Mesothelial cell of epicardium (in vitro differentiated cells): ENCODE results near the gene CDH23. TPM values are rescaled to one million over a fixed set of nuclear protein-coding genes. Genes with fewer than 3 reads are reported as not detected.

ENCODE experiments used
- DNase-seq, 2 experiments: peaks; one replicate each; pipeline ENCODE4 v3.0.0; 2021; ENCODE audit warnings: low spot score in 2 of 2; ENCODE audit not compliant: unreplicated experiment in 2 of 2
- H3K27ac Mint-ChIP-seq: 2 replicates; pipeline ENCODE4 v1.8.0; 2021; ENCODE audit warnings: mixed read lengths
- H3K27me3 Mint-ChIP-seq: 2 replicates; pipeline ENCODE4 v1.8.0; 2021; ENCODE audit warnings: low read depth, mixed read lengths
- H3K36me3 Mint-ChIP-seq: 2 replicates; pipeline ENCODE4 v1.8.0; 2021; ENCODE audit warnings: mixed read lengths
- H3K4me1 Mint-ChIP-seq: 2 replicates; pipeline ENCODE4 v1.8.0; 2021; ENCODE audit warnings: mixed read lengths
- H3K4me3 Mint-ChIP-seq: 2 replicates; pipeline ENCODE4 v1.8.0; 2021; ENCODE audit warnings: mild to moderate bottlenecking, moderate library complexity, mixed read lengths
- H3K9me3 Mint-ChIP-seq: 2 replicates; pipeline ENCODE4 v1.8.0; 2021; ENCODE audit warnings: mixed read lengths
- total RNA-seq: library from RNA; stranded (reverse); gene quantifications from 3 replicates; pipeline ENCODE4 v1.2.1, GENCODE V29; 2021
- TF ChIP-seq, protein P1 (sequence below): fragments of 200-600 bp; sonication (generic); IDR thresholded peaks from one replicate; pipeline ENCODE4 v1.5.0; 2021; ENCODE audit warnings: antibody characterized with exemption; ENCODE audit not compliant: unreplicated experiment

The CDH23 gene
- total RNA-seq, 1 donor from 2014 or later = 2.5 TPM

DNA sequence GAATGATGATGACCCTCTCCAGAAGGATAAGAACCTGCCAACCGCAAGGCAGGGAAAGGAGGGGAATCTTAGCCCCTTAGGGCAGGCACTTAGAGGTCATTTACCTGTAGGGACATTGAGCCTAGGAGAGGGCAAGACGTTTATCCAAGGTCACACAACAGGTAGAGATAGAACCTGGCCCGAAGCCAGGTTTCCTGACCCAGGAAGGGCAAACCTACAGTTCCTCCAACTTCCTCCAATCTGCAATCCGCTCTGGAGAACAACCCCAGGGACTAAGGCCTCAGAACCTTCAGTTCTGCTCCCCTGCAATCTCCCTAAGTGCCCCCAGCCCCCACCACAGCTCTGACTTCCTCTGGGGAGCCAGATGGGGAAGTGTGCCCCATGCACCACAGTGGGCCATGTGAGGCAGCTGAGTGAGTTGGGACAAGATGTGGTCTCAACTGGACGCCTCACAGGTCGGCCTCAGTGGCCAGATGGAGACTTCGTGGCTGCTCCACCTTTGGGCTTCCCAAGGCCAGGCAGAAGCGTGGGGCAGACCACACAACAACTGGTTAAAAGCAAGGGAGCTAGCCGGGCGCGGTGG lies 455.7 kb downstream of the CDH23 start:
- Mint-ChIP-seq H3K9me3 (no peaks in the 10 kb centered on the region), H3K27ac (peak overlapping the region; percentile 39), H3K4me1 (peaks cover 32% of the 10 kb centered on the region), H3K36me3 (no peaks in the 10 kb centered on the region), H3K4me3 (peak overlapping the region; percentile 88), H3K27me3 (no peaks in the 10 kb centered on the region)
- TF ChIP-seq, protein P1, sequence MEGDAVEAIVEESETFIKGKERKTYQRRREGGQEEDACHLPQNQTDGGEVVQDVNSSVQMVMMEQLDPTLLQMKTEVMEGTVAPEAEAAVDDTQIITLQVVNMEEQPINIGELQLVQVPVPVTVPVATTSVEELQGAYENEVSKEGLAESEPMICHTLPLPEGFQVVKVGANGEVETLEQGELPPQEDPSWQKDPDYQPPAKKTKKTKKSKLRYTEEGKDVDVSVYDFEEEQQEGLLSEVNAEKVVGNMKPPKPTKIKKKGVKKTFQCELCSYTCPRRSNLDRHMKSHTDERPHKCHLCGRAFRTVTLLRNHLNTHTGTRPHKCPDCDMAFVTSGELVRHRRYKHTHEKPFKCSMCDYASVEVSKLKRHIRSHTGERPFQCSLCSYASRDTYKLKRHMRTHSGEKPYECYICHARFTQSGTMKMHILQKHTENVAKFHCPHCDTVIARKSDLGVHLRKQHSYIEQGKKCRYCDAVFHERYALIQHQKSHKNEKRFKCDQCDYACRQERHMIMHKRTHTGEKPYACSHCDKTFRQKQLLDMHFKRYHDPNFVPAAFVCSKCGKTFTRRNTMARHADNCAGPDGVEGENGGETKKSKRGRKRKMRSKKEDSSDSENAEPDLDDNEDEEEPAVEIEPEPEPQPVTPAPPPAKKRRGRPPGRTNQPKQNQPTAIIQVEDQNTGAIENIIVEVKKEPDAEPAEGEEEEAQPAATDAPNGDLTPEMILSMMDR = no peak
- DNase-seq = no peak

GRCh38 chr10:71854031-71854430 lies 457.3 kb downstream of the CDH23 start:
- Mint-ChIP-seq H3K4me3 (no peak overlapping the region), H3K27me3 (no peaks in the 10 kb centered on the region)

GRCh38 chr10:71856619-71857018 lies 459.9 kb downstream of the CDH23 start:
- Mint-ChIP-seq H3K4me1 (peaks cover 16% of the 10 kb centered on the region), H3K27ac (no peak overlapping the region), H3K36me3 (no peaks in the 10 kb centered on the region), H3K9me3 (no peaks in the 10 kb centered on the region), H3K27me3 (no peaks in the 10 kb centered on the region), H3K4me3 (no peak overlapping the region)
- TF ChIP-seq, protein P1 = no peak
- no peak for DNase-seq

More at GRCh38 chr10:71854031-71854430, 457.3 kb downstream of the CDH23 start:
- H3K27ac Mint-ChIP-seq = peak overlapping the region; percentile 27
- TF ChIP-seq, protein P1 = no peak
- no peak for DNase-seq
- no peaks in the 10 kb centered on the region for H3K9me3 Mint-ChIP-seq
- H3K4me1 Mint-ChIP-seq = peaks cover 16% of the 10 kb centered on the region
- no peaks in the 10 kb centered on the region for H3K36me3 Mint-ChIP-seq

DNA sequence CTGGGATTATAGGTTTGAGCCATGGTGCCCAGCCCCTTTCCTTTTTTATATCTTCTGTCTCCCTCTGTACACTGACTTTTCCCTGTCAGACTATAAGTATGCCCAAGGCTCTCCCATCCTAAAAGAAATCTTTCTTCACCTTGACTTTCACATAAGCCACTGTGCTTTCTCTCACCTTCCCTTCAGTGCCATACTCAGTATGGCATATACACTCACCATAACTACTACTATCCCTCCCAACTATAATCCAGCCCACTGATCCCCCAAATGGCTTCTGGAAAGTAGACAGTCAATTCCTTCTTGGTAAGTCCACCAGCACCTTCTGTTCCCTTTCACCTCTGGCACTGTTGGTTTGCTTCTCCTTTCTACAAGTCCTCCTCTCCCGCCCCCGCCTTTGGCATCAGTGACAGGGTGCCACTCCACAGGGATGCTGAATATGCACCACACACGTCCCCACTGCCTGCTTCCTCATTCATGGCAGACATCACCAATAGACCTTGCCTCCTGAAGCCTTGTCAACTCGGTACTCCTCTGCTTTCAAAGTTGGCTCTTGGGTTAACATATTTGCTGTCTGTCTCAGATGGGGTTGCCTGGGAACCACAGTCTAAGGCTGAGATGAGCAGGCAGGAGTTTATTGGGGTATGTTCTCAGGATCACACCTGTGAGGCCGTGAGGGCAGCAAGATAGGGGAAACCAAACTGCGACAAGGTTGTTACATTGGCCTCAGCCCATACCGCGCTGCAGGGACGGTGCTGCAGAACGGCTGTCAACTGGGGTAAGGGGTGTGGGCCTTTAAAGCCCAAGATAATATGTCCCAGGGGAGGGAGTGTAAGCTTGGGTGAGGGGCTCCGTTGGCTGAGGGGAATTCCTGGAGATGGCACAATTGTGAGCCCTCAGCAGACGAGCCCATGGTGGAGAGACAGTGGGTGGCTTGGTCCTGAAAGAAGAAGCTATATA lies 461.5 kb downstream of the CDH23 start:
- TF ChIP-seq, protein P1 = no peak
- no peaks in the 10 kb centered on the region for H3K9me3 Mint-ChIP-seq
- H3K4me1 Mint-ChIP-seq = peaks cover 16% of the 10 kb centered on the region
- DNase-seq = no peak
- no peaks in the 10 kb centered on the region for H3K27me3 Mint-ChIP-seq
- no peak overlapping the region for H3K27ac Mint-ChIP-seq
- H3K4me3 Mint-ChIP-seq = no peak overlapping the region
- no peaks in the 10 kb centered on the region for H3K36me3 Mint-ChIP-seq

GRCh38 chr10:71860243-71861029 lies 463.7 kb downstream of the CDH23 start:
- Mint-ChIP-seq H3K27me3 (no peaks in the 10 kb centered on the region), H3K4me3 (no peak overlapping the region), H3K4me1 (peaks cover 19% of the 10 kb centered on the region), H3K9me3 (no peaks in the 10 kb centered on the region), H3K27ac (peak overlapping the region; percentile 98), H3K36me3 (no peaks in the 10 kb centered on the region)
- TF ChIP-seq, protein P1 = no peak
- DNase-seq = peak; percentile 43 to 61
